ENCODE results near the gene PAQR8. TPM values are rescaled to one million over a fixed set of nuclear protein-coding genes. Genes with fewer than 3 reads are reported as not detected.

Gene PAQR8
- total and polyA plus RNA-seq, 2 of the 13 experiments (the other 11 are each of a cell fraction or from before 2014, with no cell fraction given): 37.7 to 50.7 TPM

DNA sequence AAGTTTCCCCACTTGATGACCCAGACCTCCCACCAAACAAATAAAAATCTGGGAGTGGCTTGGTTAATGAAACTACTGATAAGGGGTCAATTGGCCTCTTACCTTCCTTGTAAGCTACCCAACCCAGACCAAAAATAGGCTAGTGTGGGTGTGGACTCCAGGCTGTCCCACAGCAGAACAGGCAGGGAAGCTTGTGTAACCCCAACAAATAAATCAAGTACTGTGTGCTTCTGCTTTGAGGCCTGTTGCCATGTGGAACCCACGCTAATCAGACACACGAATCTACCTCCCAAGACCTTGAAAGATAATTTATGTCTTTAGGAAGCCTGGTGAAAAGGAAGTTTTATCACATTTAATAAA is 33.7 kb upstream of the PAQR8 start (continued):
- 0 out of 2 replicates have a peak, but pooled peaks have one; percentile 58 for TF ChIP-seq ZNF441 (CRISPR knock-in tag; IDR thresholded peaks at IDR 0.05; ENCODE audit: borderline replicate concordance)
- TF ChIP-seq, protein P1, sequence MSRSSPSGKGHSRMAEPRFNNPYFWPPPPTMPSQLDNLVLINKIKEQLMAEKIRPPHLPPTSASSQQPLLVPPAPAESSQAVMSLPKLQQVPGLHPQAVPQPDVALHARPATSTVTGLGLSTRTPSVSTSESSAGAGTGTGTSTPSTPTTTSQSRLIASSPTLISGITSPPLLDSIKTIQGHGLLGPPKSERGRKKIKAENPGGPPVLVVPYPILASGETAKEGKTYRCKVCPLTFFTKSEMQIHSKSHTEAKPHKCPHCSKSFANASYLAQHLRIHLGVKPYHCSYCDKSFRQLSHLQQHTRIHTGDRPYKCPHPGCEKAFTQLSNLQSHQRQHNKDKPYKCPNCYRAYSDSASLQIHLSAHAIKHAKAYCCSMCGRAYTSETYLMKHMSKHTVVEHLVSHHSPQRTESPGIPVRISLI (CRISPR knock-in tag; IDR thresholded peaks at IDR 0.05; ENCODE audit: borderline replicate concordance): no peak
- TF ChIP-seq TEAD3 (CRISPR knock-in tag; optimal IDR thresholded peaks at IDR 0.05; ENCODE audit: borderline replicate concordance): peak; percentile 9
- peak; percentile 44; the same call in 1 of the 2 replicates for TF ChIP-seq SAP130 (CRISPR knock-in tag; IDR thresholded peaks at IDR 0.05; ENCODE audit: low read depth)
- no peak for TF ChIP-seq ZNF572 (CRISPR knock-in tag; IDR thresholded peaks at IDR 0.05)
- TF ChIP-seq ZNF552 (CRISPR knock-in tag; IDR thresholded peaks at IDR 0.05; ENCODE audit: borderline replicate concordance): no peak
- peak; percentile 64; the same call in 1 of the 2 replicates for TF ChIP-seq ISL2 (CRISPR knock-in tag; IDR thresholded peaks at IDR 0.05)
- no peak for TF ChIP-seq ZNF160 (CRISPR knock-in tag; IDR thresholded peaks at IDR 0.05)
- 0 out of 2 replicates have a peak, but pooled peaks have one; percentile 23 for TF ChIP-seq ZBTB3 (CRISPR knock-in tag; IDR thresholded peaks at IDR 0.05; ENCODE audit: borderline replicate concordance, low read depth)
- TF ChIP-seq SOX6 (IDR thresholded peaks at IDR 0.05): no peak
- 0 out of 2 replicates have a peak, but pooled peaks have one; percentile 27 for TF ChIP-seq SOX6 (CRISPR knock-in tag; IDR thresholded peaks at IDR 0.05)
- peak; percentile 52 for TF ChIP-seq NR2F6 (IDR thresholded peaks at IDR 0.05)
- peak; percentile 54 for TF ChIP-seq NR2F6 (CRISPR knock-in tag; IDR thresholded peaks at IDR 0.05)
- TF ChIP-seq, protein P2, sequence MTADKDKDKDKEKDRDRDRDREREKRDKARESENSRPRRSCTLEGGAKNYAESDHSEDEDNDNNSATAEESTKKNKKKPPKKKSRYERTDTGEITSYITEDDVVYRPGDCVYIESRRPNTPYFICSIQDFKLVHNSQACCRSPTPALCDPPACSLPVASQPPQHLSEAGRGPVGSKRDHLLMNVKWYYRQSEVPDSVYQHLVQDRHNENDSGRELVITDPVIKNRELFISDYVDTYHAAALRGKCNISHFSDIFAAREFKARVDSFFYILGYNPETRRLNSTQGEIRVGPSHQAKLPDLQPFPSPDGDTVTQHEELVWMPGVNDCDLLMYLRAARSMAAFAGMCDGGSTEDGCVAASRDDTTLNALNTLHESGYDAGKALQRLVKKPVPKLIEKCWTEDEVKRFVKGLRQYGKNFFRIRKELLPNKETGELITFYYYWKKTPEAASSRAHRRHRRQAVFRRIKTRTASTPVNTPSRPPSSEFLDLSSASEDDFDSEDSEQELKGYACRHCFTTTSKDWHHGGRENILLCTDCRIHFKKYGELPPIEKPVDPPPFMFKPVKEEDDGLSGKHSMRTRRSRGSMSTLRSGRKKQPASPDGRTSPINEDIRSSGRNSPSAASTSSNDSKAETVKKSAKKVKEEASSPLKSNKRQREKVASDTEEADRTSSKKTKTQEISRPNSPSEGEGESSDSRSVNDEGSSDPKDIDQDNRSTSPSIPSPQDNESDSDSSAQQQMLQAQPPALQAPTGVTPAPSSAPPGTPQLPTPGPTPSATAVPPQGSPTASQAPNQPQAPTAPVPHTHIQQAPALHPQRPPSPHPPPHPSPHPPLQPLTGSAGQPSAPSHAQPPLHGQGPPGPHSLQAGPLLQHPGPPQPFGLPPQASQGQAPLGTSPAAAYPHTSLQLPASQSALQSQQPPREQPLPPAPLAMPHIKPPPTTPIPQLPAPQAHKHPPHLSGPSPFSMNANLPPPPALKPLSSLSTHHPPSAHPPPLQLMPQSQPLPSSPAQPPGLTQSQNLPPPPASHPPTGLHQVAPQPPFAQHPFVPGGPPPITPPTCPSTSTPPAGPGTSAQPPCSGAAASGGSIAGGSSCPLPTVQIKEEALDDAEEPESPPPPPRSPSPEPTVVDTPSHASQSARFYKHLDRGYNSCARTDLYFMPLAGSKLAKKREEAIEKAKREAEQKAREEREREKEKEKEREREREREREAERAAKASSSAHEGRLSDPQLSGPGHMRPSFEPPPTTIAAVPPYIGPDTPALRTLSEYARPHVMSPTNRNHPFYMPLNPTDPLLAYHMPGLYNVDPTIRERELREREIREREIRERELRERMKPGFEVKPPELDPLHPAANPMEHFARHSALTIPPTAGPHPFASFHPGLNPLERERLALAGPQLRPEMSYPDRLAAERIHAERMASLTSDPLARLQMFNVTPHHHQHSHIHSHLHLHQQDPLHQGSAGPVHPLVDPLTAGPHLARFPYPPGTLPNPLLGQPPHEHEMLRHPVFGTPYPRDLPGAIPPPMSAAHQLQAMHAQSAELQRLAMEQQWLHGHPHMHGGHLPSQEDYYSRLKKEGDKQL (CRISPR knock-in tag; IDR thresholded peaks at IDR 0.05; ENCODE audit: low read depth): peak; percentile 59; the same call in 1 of the 2 replicates
- TF ChIP-seq NCOA2 (CRISPR knock-in tag; IDR thresholded peaks at IDR 0.05): peak; percentile 18; the same call in 1 of the 2 replicates
- TF ChIP-seq, protein P3, sequence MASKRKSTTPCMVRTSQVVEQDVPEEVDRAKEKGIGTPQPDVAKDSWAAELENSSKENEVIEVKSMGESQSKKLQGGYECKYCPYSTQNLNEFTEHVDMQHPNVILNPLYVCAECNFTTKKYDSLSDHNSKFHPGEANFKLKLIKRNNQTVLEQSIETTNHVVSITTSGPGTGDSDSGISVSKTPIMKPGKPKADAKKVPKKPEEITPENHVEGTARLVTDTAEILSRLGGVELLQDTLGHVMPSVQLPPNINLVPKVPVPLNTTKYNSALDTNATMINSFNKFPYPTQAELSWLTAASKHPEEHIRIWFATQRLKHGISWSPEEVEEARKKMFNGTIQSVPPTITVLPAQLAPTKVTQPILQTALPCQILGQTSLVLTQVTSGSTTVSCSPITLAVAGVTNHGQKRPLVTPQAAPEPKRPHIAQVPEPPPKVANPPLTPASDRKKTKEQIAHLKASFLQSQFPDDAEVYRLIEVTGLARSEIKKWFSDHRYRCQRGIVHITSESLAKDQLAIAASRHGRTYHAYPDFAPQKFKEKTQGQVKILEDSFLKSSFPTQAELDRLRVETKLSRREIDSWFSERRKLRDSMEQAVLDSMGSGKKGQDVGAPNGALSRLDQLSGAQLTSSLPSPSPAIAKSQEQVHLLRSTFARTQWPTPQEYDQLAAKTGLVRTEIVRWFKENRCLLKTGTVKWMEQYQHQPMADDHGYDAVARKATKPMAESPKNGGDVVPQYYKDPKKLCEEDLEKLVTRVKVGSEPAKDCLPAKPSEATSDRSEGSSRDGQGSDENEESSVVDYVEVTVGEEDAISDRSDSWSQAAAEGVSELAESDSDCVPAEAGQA (IDR thresholded peaks at IDR 0.05; ENCODE audit: low read depth): no peak
- TF ChIP-seq, protein P3 (CRISPR knock-in tag; IDR thresholded peaks at IDR 0.05; ENCODE audit: borderline replicate concordance): 0 out of 2 replicates have a peak, but pooled peaks have one; percentile 42
- TF ChIP-seq ZNF772 (CRISPR knock-in tag; IDR thresholded peaks at IDR 0.05): 0 out of 2 replicates have a peak, but pooled peaks have one; percentile 8
- TF ChIP-seq IRX3 (CRISPR knock-in tag; IDR thresholded peaks at IDR 0.05; ENCODE audit: borderline replicate concordance, low read depth): no peak
